ENCODE results near the gene USP9X. TPM values are rescaled to one million over a fixed set of nuclear protein-coding genes. Genes with fewer than 3 reads are reported as not detected.

The USP9X gene
- total RNA-seq, 1 donor from 2014 or later, result 59.4 TPM

- Mint-ChIP-seq H3K27me3 (no peaks in the 10 kb centered on the region), H3K4me3 (no peak overlapping the region), H3K27ac (no peak overlapping the region), H3K9me3 (peaks cover 4% of the 10 kb centered on the region), H3K4me1 (ENCODE audit: unreplicated experiment) (no peaks in the 10 kb centered on the region), H3K36me3 (no peaks in the 10 kb centered on the region)
- DNase-seq (ENCODE audit: extremely low spot score, unreplicated experiment), result no peak
- no peak for TF ChIP-seq CTCF (conservative IDR thresholded peaks at IDR 0.05)
Measured at GRCh38 chrX:41064018-41064417, 21.2 kb upstream of the USP9X start.

GRCh38 chrX:41066391-41066790, 18.9 kb upstream of the USP9X start:
- H3K4me1 Mint-ChIP-seq (ENCODE audit: unreplicated experiment), result no peaks in the 10 kb centered on the region
- no peak for TF ChIP-seq CTCF (conservative IDR thresholded peaks at IDR 0.05)
- no peak overlapping the region for H3K4me3 Mint-ChIP-seq
- no peaks in the 10 kb centered on the region for H3K27me3 Mint-ChIP-seq
- no peak overlapping the region for H3K27ac Mint-ChIP-seq
- no peaks in the 10 kb centered on the region for H3K36me3 Mint-ChIP-seq
- no peak for DNase-seq (ENCODE audit: extremely low spot score, unreplicated experiment)
- peaks cover 4% of the 10 kb centered on the region for H3K9me3 Mint-ChIP-seq

DNA sequence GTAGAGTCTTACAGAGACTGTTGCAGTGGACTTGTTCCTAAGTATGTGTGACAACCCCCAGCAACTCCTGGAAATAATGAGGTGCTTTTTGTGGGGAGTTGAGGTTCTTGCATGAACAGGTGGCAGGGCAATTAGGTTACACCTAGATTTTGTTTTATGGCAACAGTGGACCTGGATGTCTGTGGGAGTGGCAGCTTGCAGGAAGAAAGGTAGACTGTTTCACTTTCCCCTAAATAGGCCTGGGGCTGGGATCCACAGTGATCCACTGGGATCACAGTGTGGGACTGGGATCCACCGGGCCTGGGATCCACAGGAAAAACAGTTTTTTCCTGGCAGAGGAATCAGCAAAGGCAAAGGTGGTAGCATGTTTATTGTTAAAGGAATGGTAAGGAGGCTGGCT, 18.3 kb upstream of the USP9X start:
- H3K4me1 Mint-ChIP-seq (ENCODE audit: unreplicated experiment), result no peaks in the 10 kb centered on the region
- no peak for TF ChIP-seq CTCF (conservative IDR thresholded peaks at IDR 0.05)
- no peaks in the 10 kb centered on the region for H3K36me3 Mint-ChIP-seq
- no peak for DNase-seq (ENCODE audit: extremely low spot score, unreplicated experiment)
- no peaks in the 10 kb centered on the region for H3K27me3 Mint-ChIP-seq
- H3K9me3 Mint-ChIP-seq, result peaks cover 4% of the 10 kb centered on the region
- H3K4me3 Mint-ChIP-seq, result no peak overlapping the region
- no peak overlapping the region for H3K27ac Mint-ChIP-seq

- peaks cover 4% of the 10 kb centered on the region for H3K9me3 Mint-ChIP-seq
- no peaks in the 10 kb centered on the region for H3K36me3 Mint-ChIP-seq
- no peaks in the 10 kb centered on the region for H3K27me3 Mint-ChIP-seq
- no peak for TF ChIP-seq CTCF (conservative IDR thresholded peaks at IDR 0.05)
- DNase-seq (ENCODE audit: extremely low spot score, unreplicated experiment), result no peak
- no peak overlapping the region for H3K4me3 Mint-ChIP-seq
- no peaks in the 10 kb centered on the region for H3K4me1 Mint-ChIP-seq (ENCODE audit: unreplicated experiment)
- no peak overlapping the region for H3K27ac Mint-ChIP-seq
Measured at GRCh38 chrX:41067721-41068120, 17.5 kb upstream of the USP9X start.

DNA sequence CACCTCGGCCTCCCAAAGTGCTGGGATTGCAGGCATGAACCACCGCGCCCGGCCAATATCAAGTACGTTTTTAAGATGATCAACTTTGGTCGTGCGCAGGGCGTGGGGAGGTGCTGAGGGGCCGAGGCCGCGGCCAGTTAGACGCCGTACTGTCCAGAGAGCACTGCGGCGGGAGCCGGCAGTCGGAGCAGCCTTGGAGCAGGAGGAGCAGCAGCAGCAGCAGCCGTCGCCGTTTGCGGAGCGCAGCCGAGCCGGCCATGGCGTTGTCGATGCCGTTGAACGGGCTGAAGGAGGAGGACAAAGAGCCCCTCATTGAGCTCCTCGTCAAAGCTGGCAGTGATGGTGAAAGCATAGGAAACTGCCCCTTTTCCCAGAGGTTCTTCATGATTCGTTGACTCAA, 8.5 kb upstream of the USP9X start:
- no peak for DNase-seq (ENCODE audit: extremely low spot score, unreplicated experiment)
- H3K9me3 Mint-ChIP-seq, result no peaks in the 10 kb centered on the region
- H3K4me3 Mint-ChIP-seq, result no peak overlapping the region
- no peak overlapping the region for H3K27ac Mint-ChIP-seq
- H3K27me3 Mint-ChIP-seq, result no peaks in the 10 kb centered on the region
- H3K36me3 Mint-ChIP-seq, result no peaks in the 10 kb centered on the region
- no peaks in the 10 kb centered on the region for H3K4me1 Mint-ChIP-seq (ENCODE audit: unreplicated experiment)
- TF ChIP-seq CTCF (conservative IDR thresholded peaks at IDR 0.05), result no peak

- DNase-seq (ENCODE audit: extremely low spot score, unreplicated experiment), result no peak
- Mint-ChIP-seq H3K27me3 (no peaks in the 10 kb centered on the region), H3K9me3 (no peaks in the 10 kb centered on the region), H3K4me3 (no peak overlapping the region), H3K36me3 (no peaks in the 10 kb centered on the region), H3K4me1 (ENCODE audit: unreplicated experiment) (no peaks in the 10 kb centered on the region), H3K27ac (no peak overlapping the region)
- no peak for TF ChIP-seq CTCF (conservative IDR thresholded peaks at IDR 0.05)
Measured at GRCh38 chrX:41081821-41082220, 3.4 kb upstream of the USP9X start.
